ENCODE data around the gene BBX. TPM values are rescaled to one million over a fixed set of nuclear protein-coding genes. Genes with fewer than 3 reads are reported as not detected.
"Not testable (repeated sequence)": the region's sequence is repeated elsewhere in the genome, so short reads cannot be mapped to it uniquely, and the experiment has no call there.

BBX gene
- total RNA-seq, 1 donor from 2014 or later = 56.0 TPM

DNA sequence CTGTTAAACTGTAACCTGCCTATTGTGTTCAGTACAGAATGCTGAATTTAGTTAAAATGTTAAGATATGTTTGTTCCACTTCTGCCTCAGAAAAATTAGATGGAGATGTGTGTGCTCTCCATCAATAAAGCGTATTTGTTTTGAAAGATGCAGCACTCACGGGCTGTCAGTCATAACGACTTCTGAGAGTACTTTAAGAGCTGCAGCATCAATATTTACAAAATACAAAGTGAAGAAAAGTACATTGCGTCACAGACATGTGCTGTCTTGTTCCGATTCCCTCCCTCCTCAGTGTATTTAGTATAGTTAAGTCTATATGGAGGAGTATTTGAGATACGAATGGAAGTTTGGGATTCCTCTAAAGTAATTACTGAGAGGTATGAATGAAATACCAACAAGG lies 166.6 kb downstream of the BBX start:
- DNase-seq = no peak

DNA sequence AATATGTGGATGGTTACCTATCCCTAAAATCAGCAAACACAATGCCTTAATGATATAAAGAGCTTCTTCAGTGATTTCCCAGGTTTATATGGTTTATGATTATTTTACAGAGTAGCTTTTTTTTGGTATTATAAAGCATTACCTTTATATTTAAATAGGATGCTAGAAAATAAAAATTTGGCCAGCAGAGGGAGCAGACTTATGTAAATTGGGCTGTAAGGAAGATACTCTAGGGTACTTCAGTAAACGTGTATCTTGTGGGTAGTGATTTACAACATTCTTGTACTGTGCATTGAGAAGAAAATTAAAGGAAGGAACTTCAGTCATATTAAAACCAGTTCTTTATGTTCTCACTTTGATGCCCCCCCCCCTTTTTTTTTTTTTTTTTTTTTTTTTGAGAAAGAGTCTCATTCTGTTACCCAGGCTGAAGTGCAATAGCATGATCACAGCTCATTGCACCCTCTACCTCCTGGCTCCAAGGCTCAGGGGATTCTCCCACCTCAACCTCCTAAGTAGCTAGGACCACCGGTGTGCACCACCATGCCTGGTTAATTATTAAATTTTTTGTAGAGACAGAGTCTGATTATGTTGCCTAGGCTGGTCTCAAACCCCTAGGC lies 167.9 kb downstream of the BBX start:
- peak; percentile 78 for DNase-seq

GRCh38 chr3:107691984-107692383 lies 169.2 kb downstream of the BBX start:
- DNase-seq = not testable (repeated sequence)

DNA sequence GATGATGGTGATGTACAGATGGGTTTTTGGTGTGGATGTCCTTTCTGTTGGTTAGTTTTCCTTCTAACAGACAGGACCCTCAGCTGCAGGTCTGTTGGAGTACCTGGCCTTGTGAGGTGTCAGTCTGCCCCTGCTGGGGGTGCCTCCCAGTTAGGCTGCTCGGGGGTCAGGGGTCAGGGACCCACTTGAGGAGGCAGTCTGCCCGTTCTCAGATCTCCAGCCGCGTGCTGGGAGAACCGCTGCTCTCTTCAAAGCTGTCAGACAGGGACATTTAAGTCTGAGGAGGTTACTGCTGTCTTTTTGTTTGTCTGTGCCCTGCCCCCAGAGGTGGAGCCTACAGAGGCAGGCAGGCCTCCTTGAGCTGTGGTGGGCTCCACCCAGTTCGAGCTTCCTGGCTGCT lies 174.6 kb downstream of the BBX start:
- DNase-seq = not testable (repeated sequence)

- not testable (repeated sequence) for DNase-seq
These were observed 175.1 kb downstream of the BBX start for GRCh38 chr3:107697855-107698254.

GRCh38 chr3:107699682-107700081 lies 176.9 kb downstream of the BBX start:
- no peak for DNase-seq

- no peak for DNase-seq
These were observed 178.5 kb downstream of the BBX start for GRCh38 chr3:107701299-107701698.

DNA sequence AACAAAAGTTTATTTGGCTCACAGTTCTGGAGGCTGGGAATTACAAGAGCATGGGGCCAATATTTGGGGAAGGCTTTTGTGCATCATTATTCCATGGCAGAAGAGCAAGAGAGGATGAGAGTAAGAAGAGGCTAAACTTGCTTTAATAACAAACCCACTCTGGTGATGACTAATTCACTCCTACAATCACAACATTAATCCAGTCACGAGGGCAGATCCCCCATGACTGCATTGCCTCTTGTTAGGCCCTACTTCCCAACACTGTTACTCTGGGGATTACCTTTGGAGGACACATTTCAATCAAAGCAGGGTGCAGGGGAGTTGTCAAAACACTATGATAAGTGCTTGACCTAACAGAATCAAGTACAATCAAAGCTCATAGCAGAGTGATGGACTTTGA lies 181.7 kb downstream of the BBX start:
- peak; percentile 26 for DNase-seq

DNA sequence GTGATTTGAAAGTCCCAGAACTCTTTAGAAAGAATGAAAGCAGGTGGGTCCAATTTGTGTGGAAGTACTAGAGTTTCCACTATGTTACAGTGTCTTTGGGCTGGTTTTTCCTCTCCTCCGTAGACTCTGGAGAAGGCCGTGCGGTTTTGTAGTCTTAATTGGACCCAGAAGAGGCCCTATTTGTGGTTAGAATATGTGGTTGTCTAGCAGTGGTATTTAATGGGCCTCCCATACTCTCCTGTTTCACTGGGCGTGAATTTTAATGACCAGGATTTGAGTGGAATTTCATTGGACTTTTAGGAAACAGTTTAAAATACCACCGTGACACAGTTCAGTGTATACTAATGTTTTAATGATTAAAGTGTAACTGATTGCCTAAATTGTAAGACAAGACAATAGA lies 182.3 kb downstream of the BBX start:
- DNase-seq = no peak

- peak; percentile 77 for DNase-seq
These were observed 188.1 kb downstream of the BBX start for GRCh38 chr3:107710851-107711250.

DNA sequence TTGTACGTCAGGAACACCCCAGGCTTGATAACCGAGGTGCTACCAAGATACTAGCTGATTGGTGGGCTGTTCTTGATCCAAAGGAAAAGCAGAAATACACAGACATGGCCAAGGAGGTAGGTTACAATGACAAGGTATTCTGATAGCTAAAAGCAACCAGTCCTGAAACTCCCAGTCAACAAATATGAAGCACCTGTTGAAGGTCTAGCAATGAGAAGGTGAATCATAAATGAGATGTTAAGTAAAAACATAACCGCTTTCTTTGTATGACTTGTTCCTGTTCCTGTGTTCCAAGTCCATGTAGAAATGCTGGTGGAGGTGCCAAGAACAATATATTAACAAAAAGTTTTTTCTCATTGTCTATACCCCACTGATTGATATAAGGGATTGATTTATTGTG lies 194.0 kb downstream of the BBX start:
- DNase-seq = no peak

DNA sequence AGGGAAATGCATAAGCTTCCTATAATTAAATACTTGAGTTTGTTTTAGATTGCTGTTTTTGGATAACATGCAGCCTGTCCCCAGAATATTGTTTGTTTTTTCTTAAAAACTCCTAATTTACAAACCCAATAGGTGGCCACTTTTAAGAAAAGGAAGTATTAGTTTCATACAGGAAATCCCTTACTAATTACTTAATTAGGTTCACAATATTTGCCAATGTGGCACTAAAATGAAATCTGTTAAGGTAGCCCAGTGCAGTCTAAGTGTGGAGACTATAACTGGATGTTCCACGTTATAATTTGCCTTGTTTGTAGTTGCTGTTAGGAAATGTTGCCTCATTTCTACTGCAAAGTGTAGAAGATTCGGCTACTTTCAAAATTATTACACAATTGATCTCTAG lies 195.8 kb downstream of the BBX start:
- DNase-seq = no peak

DNA sequence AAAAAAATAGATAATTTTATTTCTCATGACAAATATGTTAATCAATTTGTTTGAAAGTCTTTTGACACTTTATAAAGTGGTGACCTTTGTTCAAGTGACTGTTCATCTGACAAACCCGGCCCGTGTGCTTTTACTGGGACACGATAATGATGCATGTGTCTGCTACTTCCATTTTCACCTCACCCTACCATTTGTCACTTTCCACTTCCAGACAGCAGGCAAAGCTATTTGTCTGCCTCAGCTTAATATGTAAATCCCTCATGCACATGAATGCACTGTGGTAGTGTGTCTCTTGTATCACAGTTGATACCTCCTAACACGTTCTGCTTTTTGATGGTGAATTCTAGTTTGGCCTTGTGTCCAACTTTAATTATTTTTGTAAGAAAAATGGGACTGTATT lies 204.3 kb downstream of the BBX start:
- no peak for DNase-seq

- no peak for DNase-seq
These were observed 206.9 kb downstream of the BBX start for GRCh38 chr3:107729686-107730085.

DNA sequence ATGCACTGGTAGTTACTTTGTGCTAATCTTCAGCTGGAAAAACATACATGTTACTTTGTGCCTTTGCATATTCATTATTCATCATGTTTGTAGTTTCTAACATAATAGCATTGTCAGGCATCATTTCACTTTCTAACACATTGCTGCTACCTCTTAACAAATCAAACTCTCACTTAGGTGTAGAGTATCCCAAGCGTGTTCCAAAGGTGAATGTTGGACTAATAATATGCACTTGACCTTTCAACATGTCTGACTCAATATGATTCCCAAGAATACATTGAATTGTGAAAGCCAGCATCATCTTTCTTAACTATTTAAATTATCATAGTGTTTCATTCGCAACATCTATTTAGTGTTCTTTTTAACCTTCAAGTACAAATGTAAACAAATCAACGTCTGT lies 211.6 kb downstream of the BBX start:
- no peak for DNase-seq

DNA sequence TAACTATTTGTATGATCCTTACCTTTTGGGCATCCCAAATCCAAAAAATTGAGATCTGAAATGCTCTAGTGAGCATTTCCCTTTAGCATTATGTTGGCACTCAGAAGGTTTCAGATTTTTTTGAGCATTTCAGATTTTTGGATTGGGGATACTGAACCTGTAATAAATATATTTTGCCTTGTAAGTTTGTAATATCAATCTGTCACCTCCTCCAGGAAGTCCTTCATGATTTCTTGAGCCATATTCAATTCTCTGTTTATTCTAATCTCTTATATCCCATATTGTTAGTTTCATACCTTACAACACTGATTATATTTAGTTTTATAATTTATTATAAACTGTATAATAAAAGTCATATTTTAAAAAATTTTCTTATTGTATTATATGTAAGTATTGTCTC lies 215.2 kb downstream of the BBX start:
- no peak for DNase-seq

GRCh38 chr3:107738486-107739183 lies 215.9 kb downstream of the BBX start:
- no peak for DNase-seq

GRCh38 chr3:107739227-107739626 lies 216.5 kb downstream of the BBX start:
- no peak for DNase-seq

GRCh38 chr3:107740992-107741896 lies 218.5 kb downstream of the BBX start:
- peak; percentile 58 for DNase-seq

DNA sequence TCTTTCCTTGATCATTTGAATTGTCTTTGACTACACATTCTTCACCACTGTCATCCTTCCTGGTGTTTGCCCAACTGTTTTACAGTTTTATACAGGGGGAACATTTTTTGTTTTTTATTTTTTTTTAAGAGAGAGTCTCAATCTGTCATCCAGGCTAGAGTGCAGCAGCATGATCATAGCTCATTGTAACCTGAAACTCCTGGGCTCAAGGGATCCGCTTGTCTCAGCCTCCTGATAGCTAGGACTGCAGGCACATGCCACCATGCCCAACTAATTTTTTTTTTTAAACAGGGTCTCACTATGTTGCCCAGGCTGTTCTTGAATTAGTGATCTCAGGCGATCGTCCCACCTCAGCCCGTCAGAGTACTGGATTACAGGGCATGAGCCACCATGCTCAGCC lies 222.6 kb downstream of the BBX start:
- DNase-seq = no peak

DNA sequence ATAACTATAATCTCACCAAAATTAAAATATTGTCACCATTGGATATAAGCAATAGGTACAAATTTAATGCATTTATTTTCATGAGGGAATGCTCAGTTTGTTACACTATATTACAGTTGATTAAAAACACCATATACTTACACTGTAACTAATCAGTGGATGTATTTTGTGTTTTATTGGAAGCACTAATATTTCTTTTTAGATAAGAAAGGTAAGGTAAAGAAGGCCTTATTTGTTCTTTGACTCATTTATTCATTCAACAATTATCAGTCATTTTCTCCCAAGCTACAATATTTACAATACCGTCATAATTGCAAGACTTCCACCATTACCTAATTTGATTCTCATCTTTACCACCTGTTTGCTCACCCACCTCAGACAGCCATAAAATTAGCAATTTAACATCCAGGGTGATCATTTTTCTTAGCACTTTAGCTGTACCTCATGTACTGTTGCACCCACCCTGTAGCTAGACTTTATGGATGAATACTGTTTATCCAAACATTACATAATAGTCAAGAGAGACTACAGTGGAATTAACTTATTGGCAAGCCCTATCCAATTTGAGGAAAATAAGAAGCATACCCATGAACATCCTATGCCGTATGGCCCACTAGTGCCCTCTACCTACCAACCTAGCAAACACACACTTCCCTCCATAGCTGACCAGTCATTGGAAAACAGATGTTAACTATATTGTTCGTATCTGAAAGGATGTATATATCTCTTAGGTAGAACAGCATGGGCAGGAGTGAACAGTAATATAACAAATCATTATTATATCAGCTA lies 229.6 kb downstream of the BBX start:
- peak; percentile 59 for DNase-seq

- peak; percentile 63 for DNase-seq
These were observed 230.7 kb downstream of the BBX start for GRCh38 chr3:107753494-107753893.

DNA sequence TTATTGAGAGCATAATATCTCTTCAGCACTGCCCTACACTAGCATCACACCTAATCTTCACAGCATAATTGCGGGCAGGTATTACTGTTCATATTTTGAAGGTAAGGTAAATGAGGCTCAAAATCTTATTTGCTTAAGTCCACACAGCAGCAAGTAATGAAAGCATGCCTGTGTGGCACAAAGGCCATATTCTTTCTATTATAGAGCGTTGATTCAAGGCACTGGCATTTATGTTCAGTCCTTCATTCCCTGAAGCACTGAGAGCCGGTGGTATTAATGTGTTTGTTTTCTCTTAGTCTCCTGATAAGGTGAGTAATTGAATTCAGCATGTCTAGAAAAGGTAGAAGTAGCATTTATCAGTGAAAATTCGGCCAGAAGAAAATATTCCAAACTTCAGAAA lies 231.2 kb downstream of the BBX start:
- DNase-seq = no peak

All from dermis blood vessel endothelial cell (primary cell).